GM18507 (cell line): ENCODE data around the gene ADAP1.
A peak's percentile ranks its signal among the peaks of the same experiment; 100 is the strongest.
"Not testable (repeated sequence)": the region's sequence is repeated elsewhere in the genome, so short reads cannot be mapped to it uniquely, and the experiment has no call there.

ENCODE experiments used
- DNase-seq: peaks from one replicate; pipeline ENCODE4 v3.0.0; 2011; ENCODE audit warnings: low read depth; ENCODE audit not compliant: insufficient read length; ENCODE audit errors: extremely low spot score
- FAIRE-seq: peaks from 2 replicates; lab custom pipeline; 2011; peaks lifted over from hg19 to GRCh38; lab: Jason Lieb, UNC

ADAP1 gene

DNA sequence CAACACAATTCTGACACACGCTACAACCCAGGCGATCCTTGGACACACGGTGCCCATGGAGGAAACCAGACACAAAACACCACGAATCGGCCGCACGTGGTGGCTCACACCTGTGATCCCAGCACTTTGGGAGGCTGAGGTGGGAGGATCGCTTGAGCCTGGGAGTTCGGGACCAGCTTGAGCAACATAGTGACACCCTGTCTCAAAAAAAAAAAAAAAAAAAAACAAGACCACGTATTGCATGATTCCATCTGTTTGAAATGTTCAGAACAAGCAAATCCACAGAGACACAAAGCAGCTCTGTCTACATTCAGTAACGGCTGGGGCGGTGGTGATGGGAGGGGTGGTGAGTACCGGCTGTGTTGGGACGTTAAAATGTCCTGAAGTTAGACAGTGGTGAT is 25.2 kb downstream of the ADAP1 start:
- DNase-seq, result no peak

DNA sequence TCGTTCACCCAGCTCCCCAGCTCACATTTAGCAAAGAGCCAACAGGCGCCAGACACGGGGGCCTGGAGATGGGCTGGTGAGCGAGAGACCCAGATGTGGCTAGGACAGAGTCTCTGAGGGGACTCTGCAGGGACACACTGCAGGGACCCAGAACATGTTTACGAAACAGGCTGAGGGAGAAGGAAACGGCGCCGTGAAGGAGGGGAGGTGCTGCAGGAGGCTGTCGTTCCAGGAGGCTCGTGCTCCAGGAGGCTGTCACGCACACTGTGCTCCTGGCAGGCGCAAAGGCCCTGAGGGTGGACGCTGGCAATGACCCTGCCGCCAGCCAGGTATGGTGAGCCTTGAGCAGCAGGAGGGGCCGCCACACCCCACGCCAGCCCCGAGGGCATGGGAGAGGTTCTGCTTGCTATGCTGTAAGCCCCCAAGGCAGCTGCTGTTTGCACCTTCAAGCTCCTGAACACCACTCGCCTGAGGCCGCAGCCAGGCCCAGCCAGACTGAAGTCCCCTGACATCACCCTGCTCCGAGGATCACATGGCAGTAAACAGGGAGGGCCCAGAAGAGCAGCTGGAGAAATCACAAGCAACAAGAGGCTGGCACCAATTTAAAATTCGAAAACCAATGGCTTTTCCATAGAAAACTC is 27.3 kb downstream of the ADAP1 start:
- FAIRE-seq (no peak), DNase-seq (no peak)

More for the DNA sequence above, 25.2 kb downstream of the ADAP1 start:
- no peak for FAIRE-seq

DNA sequence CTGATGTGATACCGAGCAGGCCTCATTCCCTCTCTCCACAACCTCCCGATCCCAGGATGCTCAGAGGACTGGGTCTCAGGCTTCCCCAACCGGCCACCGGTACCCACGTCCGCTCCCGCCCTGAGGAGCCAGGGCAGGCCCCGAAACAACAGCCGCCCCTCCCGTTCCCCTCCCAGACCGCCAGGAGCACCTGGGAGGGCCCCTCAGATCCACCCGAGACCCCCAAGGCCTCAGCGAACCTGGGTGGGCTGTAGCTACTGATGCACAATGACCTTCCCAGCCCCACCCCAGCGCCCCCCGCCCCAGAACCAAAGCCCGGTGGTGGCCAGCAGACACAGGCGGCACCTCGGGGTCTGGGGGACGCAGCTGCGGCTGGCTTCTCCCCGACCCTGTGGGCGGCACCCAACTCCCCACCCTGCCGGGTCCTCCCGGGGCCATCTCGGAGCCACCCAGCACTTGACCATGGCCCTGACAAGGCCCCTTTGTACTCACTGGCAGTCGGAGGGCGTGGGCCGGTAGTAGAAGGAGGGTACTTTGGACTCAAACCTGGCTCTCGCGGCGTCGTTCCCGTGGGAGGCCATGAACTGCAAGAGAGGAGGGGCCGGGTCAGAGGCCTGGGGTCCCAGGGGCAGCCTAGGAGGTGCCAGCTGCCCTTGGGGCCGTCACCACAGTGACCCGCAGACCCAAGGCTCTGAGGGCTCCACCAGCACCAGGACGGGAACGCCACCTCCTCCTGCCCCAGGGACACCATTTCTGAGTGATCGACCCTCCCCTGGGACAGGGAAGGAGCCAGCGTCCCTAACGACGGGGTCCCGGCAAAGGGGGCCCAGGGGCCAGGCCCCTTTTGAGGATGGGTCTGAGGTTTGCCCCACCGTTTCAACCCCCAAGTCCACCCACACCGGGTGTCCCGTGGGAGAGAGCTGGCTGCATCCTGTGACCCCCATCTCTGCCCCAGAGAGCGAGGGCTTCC is 28.1 kb downstream of the ADAP1 start:
- FAIRE-seq, result no peak
- no peak for DNase-seq

DNA sequence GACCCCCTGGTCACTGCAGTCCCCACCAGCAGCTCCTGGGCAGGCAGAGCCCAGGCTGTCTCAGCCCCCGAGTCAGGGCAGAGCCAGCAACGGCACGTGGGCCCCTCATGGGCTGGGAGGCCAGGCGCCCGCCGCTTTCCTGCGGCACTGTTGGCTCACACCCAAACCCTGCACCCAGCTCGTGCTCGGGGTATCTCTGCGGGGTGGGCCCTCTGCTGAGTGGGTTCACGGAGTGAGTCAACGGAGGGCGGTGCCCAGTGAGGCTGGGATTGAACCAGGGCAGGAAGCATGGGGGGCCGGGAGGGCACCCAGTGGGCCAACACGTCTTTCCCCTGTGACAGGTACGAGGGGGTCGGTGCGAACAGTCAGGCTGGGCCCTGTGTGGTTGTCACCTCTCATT is 28.9 kb downstream of the ADAP1 start:
- no peak for DNase-seq
- peak; percentile 54 for FAIRE-seq

DNA sequence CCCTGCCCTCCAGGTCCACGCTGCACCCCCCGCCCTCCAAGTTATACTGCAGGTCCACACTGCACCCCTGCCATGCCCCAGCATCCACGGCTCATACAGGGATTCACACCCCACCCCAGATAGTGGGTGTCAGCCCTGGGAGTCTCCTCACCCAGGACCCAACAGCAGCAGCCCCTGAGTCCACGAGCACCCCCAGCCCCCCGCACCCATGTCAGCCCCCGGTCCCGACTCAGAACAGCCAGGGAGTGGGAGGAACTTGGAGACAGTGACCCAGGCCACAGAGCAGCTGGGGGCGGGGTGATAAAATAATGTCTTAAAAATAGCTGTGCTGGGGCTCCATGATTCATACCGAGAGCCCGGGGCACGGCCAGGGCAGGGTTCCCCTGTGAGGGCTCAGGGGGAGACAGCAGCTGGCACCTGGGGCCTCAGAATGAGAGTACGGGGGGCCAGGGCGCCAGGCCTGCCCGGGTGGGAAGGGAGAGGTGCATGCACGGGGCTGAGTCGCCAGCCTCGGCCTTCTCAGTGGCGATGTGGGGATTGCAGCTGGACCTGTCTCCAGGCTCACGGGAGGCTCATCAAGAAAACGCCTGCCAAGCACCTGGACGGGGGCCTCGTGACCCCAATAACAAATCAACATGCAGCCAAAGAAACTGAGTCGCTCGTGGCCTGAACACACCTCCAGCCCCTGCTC is 29.8 kb downstream of the ADAP1 start:
- FAIRE-seq, result peak; percentile 92
- peak; percentile 43 for DNase-seq

DNA sequence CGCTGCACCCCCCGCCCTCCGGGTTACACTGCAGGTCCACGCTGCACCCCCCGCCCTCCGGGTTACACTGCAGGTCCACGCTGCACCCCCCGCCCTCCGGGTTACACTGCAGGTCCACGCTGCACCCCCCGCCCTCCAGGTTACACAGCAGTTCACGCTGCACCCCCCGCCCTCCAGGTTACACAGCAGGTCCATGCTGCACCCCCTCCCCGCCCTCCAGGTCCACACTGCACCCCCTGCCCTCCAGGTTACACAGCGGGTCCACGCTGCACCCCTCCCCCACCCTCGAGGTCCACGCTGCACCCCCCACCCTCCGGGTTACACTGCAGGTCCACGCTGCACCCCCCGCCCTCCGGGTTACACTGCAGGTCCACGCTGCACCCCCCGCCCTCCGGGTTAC is 30.4 kb downstream of the ADAP1 start:
- DNase-seq, result not testable (repeated sequence)

DNA sequence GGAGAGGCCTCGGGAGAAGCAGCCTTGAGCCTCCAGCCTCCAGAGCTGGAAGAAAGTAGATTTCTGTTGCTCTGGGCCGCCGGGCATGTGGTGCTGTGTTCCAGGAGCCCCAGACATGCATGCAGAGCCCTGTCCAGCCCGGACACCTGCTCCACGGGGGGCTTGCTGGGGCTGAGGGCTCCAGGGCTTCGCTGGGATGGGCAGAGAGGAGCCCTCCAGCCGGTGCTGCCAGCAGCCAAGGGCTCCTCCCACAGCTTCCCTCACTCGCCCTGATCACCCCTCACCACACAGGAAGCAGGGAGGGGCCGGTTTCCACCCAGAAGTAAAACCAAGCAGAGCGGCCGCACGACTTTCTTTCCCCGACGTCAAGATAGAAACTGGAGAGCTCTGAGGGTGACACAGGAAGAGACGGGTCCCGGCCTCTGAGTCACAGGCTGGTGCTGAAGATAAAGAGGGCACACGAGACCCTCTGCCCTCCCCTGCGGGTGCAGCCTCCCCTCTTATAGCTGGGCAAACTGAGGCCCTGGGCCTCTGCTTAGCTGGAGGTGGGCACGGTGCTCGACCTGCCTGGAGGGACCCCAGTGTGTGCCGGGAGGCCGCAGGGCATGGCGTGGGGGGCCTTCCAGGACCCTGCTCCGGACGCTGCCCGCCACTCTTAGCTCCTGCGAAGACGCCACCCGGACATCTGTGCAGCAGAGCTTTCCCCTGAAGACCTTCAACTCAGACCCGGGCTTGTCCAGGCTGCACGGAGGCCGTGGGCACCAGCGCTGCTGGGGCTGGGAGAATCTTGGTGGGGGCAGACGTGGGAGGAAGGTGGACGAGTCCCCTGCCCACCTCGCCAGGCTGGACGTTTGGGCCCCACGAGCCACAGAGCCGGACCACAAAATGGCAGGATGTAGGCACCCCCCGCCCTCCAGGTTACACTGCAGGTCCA is 31.1 kb downstream of the ADAP1 start:
- FAIRE-seq (peak; percentile 99), DNase-seq (peak; percentile 82)

More for the DNA sequence above, 30.4 kb downstream of the ADAP1 start:
- FAIRE-seq, result not testable (repeated sequence)

DNA sequence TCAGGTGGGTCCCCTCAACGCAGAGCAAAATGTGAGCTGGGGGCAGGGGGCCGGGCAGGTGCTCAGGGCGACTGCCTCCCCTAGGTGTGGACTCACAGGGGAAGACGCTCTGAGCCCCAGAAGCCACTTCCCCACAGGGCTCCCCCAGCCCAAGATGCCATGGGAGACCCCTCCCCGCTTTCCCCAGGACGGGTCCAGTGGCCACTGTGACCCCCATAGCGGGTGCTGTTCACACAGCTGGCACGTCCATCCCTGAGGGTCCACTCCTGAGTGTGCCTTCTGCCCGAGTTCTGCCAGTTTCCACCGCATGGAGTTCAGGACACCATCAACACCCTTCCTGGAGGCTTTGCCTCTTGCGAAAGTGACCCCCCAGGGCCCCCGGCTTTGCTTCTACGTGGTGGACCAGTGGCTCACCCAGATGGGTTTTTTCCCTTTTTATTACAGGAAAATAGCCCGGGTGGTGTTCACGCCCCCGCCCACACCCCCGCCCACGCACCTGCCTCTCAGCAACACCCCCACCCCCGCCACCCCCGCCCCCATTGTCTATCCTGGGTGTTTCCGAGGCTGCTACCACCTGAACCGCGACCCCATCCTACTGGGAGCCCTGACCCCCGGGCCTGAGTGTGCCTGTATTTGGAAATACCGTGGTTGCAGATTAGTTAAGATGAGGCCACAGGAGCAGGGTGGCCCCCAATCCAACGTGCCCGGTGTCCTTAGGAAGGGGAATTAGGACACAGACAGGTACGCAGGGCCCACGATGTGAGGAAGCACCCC is 32.0 kb downstream of the ADAP1 start:
- no peak for DNase-seq
- peak; percentile 50 for FAIRE-seq

DNA sequence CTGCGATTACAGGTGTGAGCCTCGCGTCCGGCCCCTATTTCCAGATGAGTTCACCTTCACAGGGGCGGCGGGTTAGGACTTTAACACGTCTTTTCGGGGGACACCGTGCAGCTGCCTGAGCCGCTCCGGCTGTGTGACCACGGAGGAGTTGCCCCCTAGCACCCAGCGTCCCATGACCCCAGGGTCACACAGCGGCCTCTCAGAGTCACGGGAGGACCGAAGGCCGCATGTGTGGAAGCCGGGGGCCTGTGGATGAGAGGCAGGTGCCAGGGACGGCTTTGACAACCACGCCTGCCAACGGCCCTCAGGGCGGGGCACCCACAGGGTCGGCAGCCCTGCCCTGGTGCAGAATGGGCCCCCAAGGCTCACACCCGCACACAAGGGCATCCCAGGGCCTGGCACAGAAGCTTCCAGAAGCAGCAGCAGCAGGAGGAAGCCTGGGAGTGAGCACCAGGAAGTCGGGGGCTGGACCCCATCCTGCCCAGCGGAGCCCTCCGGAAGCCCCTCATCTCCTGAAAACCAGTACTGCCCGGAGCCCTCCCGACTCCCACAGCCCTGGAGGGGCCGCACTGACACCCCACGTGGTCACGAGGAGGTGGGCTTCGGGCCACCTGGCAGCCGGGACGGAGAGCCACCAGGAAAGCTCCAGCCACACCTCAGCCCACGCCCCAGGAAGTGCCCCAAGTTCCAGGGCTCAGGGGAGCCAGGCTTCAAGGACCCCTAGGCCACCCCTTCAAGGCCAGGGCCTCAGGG is 32.7 kb downstream of the ADAP1 start:
- DNase-seq (no peak), FAIRE-seq (no peak)

DNA sequence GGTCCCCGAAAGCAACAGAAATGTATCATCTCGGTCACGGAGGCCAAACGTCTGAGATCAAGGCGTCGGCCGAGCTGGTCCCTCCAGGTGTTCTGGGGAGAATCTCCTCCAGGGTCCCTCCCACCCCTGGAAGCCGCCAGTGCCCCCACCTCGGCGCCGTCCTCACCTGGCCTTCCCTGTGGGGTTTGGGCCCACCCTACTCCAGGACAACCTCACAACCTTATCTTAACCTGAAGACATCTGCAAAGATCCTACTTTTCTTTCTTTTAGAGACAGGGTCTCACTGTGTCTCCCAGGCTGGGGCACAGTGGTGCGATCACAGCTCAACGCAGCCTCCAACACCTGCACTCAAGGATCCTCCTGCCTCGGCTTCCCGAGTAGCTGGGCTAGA is 33.4 kb downstream of the ADAP1 start:
- FAIRE-seq (no peak), DNase-seq (no peak)

DNA sequence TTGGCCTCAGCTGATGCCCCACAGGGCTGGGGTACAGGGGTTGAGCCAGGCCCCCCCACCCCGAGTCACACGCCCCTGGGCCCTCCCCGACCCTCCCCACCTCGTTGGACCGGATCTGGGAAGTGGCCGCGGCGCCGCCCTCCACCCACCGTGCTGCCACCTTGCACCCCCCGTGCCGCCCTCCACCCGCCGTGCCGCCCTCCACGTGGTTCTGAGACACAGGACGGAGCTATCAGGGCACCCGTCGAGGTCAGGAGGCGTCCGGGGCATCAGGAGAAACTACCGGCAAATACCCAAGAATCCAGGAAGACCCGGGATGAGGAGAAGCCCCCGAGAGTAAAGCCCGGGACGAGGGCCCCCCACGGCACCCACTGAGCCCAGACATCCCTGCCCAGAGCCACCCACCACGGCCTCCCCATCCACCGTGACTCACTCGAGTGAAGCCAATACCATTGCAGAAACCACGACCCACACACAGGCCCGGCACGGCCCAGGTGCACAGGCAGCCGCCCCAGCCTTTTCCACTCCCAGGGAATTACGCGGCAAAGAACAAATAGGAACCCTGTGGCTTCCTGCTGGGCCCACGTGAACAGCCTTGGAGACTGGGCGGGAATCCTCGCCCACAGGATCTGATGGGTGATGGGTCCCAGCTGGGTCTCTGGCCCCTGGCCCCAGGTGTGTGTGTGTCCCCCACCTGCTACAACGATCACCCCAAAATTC is 34.0 kb downstream of the ADAP1 start:
- FAIRE-seq, result no peak

DNA sequence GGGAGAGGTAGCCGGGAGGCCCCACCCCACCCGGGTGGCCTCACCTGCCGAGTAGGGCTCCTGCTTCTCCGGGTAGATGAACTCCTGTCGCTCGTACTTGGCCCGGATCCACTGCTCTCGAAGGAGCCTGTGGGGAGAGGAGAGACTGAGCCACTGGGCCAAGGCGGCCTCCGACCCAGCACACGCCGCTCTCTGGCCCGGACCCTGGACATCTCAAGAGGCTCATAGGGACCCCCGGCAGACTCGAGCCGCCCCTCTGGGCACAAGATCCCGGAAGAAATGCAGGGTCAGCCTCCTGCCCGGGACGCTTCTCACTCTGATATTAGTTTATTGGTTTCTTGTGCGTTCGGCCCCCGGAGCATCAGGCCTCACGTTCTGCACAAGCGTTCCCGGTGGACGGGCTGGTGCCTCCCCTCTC is 34.5 kb downstream of the ADAP1 start:
- DNase-seq (no peak), FAIRE-seq (no peak)

More for the DNA sequence above, 34.0 kb downstream of the ADAP1 start:
- DNase-seq, result no peak

DNA sequence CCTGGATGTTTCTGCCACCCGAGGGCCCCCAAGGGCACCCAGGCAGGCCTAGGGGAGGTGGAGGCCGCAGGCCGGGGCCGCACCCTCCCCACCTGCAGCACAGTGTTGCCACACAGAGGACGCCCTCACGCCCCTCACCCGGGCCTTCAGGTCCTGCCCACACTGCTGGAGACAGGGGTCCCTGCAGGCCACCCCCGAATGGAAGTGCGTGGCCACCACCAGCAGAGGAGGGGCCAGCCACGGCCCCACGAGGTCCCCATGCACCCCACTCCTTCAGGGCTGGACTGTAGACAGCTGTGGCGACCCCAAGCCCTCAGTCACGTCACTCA is 35.4 kb downstream of the ADAP1 start:
- no peak for DNase-seq
- no peak for FAIRE-seq

DNA sequence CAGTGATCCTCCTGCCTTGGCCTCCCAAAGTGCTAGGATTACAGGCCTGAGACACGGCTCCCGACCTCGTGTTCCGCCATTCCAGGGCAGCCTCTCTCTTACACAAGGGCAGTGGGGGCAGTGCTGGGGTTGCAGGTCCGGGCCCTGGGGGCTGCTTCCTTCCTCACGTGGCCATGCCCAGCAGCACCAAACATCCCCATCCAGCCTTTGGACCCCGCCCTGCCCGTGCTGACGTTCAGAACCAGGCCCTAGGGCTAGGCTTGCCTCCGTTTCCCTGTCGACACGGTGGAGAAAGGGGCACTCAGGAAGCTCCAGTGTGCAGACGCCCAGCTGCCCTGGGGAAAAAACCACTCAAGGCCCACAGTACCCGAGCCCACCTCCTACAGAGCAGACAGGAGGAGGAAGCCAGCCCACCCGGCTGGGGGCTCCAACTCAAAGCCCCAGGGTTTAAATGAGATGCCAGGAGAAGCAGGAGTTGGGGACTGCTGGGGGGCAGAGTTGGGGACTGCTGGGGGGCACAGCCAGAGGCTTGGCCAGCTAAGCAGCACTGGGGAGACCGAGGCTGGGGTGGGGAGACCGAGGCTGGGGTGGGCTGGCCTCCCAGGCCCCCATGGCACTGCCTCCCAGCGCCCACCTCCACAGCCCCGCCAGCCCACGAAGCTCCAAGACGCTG is 35.9 kb downstream of the ADAP1 start:
- no peak for DNase-seq

DNA sequence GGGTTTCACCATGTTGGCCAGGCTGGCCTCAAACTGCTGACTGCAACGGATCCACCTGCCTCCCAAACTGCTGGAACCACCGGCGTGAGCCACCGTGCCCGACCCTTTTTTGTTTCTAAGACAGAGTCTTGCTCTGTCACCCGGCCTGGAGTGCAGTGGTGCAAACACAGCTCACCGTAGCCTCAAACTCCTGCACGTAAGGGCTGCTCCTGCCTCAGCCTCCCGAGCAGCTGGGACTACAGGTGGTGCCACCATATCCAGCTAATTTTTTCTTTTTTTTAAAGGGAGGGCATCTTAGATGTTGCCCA is 36.4 kb downstream of the ADAP1 start:
- no peak for FAIRE-seq

More for the DNA sequence above, 35.9 kb downstream of the ADAP1 start:
- no peak for FAIRE-seq

DNA sequence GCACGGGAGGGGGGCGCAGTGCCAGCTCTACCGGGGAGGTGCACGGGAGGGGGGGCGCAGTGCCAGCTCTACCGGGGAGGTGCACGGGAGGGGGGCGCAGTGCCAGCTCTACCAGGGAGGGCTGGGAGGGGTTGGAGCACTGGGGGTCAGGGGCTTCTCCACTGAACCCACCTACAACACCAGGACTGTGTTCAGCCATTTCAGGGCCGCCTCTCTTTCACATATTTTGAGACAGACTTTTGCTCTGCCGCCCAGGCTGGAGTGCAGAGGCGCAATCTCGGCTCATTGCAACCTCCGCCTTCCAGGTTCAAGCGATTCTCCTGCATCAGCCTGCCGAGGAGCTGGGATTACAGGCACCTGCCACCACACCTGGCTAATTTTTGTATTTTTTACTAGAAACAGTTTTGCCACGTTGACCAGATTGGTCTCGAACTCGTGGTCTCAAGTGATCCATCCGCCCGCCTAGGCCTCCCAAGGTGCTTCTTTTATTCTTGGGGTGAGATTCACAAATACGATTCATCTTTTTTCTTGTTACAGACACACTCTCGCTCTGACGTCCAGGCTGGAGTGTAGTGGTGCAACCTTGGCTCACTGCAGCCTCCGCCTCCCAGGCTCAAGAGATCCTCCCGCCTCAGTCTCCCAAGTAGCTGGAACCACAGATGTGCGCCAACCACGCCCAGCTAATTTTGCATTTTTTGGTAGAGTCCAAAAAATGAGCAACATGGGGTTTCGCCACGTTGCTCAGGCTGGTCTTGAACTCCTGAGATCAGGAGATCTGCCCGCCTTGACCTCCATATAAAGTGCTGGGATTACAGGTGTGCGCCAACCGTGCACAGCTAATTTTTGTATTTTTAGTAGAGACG is 37.0 kb downstream of the ADAP1 start:
- FAIRE-seq (no peak), DNase-seq (no peak)

More for the DNA sequence above, 36.4 kb downstream of the ADAP1 start:
- DNase-seq, result no peak
